AG10803 (cell line): ENCODE measurements around the gene MRPL24.

ENCODE experiments used
- DNase-seq: peaks from one replicate; pipeline ENCODE4 v3.0.0; 2010; ENCODE audit warnings: low read depth
- H3K4me3 ChIP-seq: 2 replicates; pipeline ENCODE4 v1.5.1; 2011; ENCODE audit warnings: mild to moderate bottlenecking, low read length, control low read depth
- TF ChIP-seq, protein P1 (sequence below): conservative IDR thresholded peaks from 2 replicates; pipeline ENCODE4 v1.5.1; 2011; ENCODE audit warnings: mild to moderate bottlenecking, low read length, control low read depth, inconsistent platforms

MRPL24 gene

DNA sequence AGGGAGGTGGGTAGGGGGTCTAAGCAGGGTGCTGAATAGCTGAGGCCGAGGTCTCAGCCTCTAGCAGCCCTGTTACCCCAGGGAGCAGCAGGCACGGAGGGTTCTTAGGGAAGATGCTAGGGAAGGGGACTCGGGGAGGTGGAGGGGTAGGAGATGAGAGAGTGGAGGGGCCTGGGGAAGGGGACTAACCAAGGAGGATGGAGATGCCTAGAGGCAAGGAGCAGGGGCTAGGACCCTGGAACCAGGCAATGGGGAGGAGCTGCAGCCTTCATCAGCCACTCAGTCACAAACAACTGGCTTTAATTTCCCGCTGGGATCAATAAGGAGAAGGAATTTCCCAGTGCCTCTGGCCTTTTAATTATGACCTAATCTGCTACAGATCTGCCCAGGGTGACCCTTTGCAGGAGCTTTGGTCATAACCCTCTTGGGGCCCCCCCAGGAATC is 32.6 kb downstream of the MRPL24 start:
- DNase-seq: peak; percentile 49
- TF ChIP-seq, protein P1, sequence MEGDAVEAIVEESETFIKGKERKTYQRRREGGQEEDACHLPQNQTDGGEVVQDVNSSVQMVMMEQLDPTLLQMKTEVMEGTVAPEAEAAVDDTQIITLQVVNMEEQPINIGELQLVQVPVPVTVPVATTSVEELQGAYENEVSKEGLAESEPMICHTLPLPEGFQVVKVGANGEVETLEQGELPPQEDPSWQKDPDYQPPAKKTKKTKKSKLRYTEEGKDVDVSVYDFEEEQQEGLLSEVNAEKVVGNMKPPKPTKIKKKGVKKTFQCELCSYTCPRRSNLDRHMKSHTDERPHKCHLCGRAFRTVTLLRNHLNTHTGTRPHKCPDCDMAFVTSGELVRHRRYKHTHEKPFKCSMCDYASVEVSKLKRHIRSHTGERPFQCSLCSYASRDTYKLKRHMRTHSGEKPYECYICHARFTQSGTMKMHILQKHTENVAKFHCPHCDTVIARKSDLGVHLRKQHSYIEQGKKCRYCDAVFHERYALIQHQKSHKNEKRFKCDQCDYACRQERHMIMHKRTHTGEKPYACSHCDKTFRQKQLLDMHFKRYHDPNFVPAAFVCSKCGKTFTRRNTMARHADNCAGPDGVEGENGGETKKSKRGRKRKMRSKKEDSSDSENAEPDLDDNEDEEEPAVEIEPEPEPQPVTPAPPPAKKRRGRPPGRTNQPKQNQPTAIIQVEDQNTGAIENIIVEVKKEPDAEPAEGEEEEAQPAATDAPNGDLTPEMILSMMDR: no peak
- H3K4me3 ChIP-seq: peak overlapping the region; percentile 33

DNA sequence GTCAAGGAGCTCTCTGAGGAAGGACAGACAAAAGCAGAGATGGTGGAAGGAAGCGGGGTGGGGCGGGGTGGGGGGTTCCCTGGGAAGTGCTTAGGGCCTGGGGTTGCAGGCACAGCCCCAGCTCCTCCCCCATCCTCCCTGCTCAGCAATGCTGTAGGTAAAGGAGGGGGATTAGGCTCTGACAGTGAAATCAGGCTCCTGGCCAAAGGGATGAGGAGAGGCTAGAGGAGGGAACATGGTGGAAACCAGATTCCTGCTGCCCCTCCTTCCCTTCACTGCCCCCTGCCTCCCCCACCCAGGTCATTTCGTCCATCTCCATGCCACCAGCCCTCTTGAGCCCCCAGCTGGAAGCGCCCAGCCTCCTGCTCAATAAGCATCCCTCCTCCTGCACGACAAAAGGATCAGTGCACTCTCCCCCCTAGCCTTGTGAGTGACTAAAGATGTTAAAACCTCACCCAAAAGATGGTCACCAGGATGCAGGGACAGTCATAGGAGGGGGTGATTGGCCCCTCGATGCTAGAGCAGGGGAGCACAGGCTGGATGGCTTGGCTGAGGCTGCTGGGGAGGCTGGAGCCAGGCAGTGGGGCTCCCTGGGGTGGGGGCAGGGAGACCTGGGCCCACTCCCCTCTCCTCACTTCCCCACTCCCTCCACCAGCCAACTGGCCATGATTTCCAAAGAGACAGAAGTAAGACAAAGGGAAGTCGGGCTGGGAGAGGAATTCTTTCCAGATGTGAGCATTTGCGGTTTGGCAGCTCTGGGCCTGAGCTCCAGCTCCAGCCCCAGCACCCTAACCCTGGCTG is 33.3 kb downstream of the MRPL24 start:
- TF ChIP-seq, protein P1: no peak
- peak; percentile 79 for DNase-seq
- peak overlapping the region; percentile 34 for H3K4me3 ChIP-seq

DNA sequence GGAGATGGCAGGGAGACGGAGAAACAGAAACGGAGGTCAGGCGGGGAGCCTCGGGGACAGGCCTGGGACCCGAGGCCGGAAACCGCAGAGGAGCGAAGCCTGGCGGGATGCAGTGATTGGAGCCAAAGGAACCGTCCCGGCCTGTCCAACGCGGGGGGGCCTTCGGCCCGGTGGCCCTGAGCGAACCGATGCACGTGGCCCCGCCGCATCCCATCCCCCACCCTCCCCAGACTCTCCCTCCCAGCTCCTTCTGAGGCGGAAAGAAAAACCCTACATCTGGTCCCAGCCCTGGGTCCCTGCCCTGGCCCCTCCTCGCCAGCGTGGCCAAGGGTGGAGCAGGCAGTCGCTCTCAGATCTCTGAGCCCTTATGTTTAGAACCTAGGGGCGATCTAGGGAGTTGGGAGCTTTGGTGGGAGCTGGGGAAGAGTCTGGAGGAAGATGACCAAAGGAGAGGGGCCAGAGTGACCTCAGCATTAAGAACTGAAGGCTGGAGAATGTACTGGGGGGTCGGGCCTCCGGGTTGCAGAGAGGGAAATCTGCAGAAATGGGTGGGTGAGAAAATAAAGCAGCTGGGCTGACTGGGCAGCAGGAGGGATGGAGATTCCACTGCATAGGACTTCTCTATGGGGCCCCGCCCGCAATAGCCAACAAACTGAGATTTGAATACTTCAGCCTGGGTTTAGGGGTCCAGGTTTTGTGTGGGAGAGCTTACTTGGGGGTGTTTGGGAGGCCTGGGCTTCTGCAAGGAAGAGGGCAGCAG is 34.1 kb downstream of the MRPL24 start:
- H3K4me3 ChIP-seq: peak overlapping the region; percentile 69
- TF ChIP-seq, protein P1: no peak
- peak; percentile 90 for DNase-seq

DNA sequence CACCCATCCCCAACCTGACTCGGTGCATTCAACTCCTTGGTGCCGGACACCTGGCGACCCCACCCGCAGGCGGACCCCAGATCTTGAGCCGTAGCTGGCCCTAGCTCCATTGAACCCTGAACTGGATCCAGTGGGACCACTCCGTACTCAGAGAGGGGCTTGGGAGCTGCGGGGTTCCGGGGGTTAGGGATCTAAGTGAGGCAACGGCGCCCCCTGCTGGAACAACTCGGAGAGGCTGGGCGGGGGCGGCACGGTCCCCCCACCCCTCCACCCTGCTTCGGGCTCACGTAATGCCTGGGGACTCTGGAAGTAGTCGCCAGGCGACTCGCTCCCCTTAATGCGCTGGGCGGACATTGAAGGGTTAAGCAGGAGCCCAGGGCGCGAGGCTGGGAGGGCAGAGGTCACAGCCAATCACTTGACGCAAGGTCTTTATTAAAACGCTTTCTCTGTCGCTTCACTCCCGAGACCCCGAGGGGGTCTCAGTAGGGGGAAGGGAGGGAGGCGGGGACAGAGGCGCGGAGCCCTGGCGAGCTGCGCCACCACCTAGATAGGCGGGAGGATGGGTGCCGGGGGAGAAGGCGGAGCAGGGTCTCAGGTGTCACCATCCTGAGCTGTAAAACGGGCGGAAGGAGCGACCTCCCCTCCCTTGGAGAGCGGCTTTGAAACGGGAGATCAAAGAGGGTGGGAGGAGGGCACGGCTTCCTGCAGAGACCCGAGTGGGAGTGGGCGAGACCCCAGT is 34.8 kb downstream of the MRPL24 start:
- peak; percentile 64 for DNase-seq
- TF ChIP-seq, protein P1: peak; percentile 63
- H3K4me3 ChIP-seq: peak overlapping the region; percentile 69

DNA sequence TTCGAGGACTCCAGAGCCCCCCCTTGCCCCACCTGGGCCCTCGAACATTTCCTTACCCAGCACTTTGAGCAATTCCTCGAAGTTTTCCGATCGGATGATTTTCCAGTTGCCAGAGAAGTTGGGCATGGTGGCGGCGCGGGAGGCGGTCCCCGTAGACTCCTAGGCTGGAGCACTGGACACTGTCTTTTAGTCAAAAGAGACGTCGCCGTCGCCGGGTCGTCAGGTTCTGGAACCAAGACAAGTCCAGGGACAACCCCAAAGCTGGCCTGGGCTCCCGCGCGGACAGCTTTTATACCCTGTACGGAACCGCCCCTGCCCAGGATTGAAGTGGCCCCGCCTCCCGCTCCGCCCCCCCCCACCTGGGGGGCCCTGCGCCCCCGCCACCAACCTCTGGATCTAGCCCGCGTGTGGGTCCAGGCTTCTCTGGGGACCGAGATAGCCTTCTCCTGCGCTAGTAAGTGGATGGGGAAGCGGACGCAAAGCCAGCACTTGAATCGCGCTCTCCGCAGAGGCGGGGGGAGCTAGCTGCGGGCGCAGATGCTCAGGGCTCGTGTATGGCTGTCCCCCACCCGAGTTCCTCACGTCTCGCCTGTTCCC is 35.5 kb downstream of the MRPL24 start, which contains the start of gene CRABP2:
Gene CRABP2 (minus strand): TSS at position 263 of the 597 bp plus-strand sequence. CDS start 137 bp downstream, at position 126.
- DNase-seq: peak; percentile 45
- peak within 1 kb of the TSS; percentile 69 for H3K4me3 ChIP-seq
- TF ChIP-seq, protein P1: no peak

DNA sequence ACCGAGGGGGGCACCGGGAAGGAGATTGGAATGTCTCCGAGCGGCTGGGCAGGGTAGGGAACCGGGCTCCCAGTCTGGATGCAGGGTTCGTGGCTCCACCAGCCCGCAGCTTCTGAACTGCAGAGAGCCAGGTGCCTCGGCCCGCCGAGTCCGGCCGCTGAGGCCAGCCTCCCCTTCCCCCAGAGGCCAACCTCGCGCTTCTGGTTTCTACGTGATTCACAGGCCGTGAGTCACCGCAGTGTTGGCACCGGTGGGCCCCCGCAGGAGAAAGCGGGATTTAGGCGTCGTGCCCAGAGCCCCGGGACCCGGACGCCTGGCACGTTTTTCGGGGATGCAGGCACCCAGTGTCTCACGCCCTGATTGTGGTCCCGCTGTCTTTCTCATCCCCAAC is 36.0 kb downstream of the MRPL24 start:
- TF ChIP-seq, protein P1: no peak
- peak overlapping the region; percentile 69 for H3K4me3 ChIP-seq
- DNase-seq: peak; percentile 62
